Coronary artery (tissue), 2 donors: Measurements from ENCODE around the gene NPNT.

ENCODE experiments used
- DNase-seq: peaks from one replicate; pipeline ENCODE4 v3.0.0-alpha.2; 2017; ENCODE audit warnings: low spot score
- H3K27ac ChIP-seq, 2 donors: fragments of 200-600 bp; sonication (generic); one replicate each; pipeline ENCODE4 v1.5.1; 2016 to 2019
- H3K4me3 ChIP-seq: fragments of 200-600 bp; sonication (generic); 2 replicates; pipeline ENCODE4 v1.5.1; 2016; ENCODE audit warnings: mild to moderate bottlenecking, moderate library complexity
- CTCF ChIP-seq: fragments of 200-600 bp; sonication (generic); IDR thresholded peaks from one replicate; pipeline ENCODE4 v1.5.1; 2019; ENCODE audit warnings: antibody characterized with exemption

Gene NPNT

GRCh38 chr4:105994841-105995501 is 99.7 kb downstream of the NPNT start:
- Histone ChIP-seq H3K27ac (no peak overlapping the region), H3K4me3 (no peak overlapping the region)
- DNase-seq, result no peak
- no peak for TF ChIP-seq CTCF

- no peak for DNase-seq
- H3K4me3 ChIP-seq, result no peak overlapping the region
- TF ChIP-seq CTCF, result no peak
- H3K27ac ChIP-seq, result no peak overlapping the region
These were observed 101.6 kb downstream of the NPNT start for GRCh38 chr4:105996845-105997244.

- no peak overlapping the region for H3K27ac ChIP-seq
- TF ChIP-seq CTCF, result no peak
- no peak overlapping the region for H3K4me3 ChIP-seq
- no peak for DNase-seq
These were observed 103.1 kb downstream of the NPNT start for GRCh38 chr4:105998171-105999063.

GRCh38 chr4:106002994-106003393 is 107.7 kb downstream of the NPNT start:
- DNase-seq, result no peak
- no peak overlapping the region for H3K27ac ChIP-seq
- no peak overlapping the region for H3K4me3 ChIP-seq
- no peak for TF ChIP-seq CTCF

GRCh38 chr4:106010761-106011160 is 115.5 kb downstream of the NPNT start:
- DNase-seq, result no peak
- Histone ChIP-seq H3K4me3 (no peak overlapping the region), H3K27ac (no peak overlapping the region)
- no peak for TF ChIP-seq CTCF

GRCh38 chr4:106011387-106011786 is 116.1 kb downstream of the NPNT start:
- DNase-seq, result no peak

More at GRCh38 chr4:106011387-106011786, 116.1 kb downstream of the NPNT start:
- TF ChIP-seq CTCF, result no peak
- H3K4me3 ChIP-seq, result no peak overlapping the region
- no peak overlapping the region for H3K27ac ChIP-seq
